SJSA1 (cell line): ENCODE results near the gene CHST12. TPM values are rescaled to one million over a fixed set of nuclear protein-coding genes. Genes with fewer than 3 reads are reported as not detected.
A peak's percentile ranks its signal among the peaks of the same experiment; 100 is the strongest.

Source experiments
- DNase-seq, 2 experiments: peaks; one replicate each; pipeline ENCODE4 v3.0.0-alpha.2; 2015 to 2020; ENCODE audit warnings: low spot score in 2 of 2, low read depth in 1 of 2
- H3K27ac ChIP-seq: fragments of 250-450 bp; sonication (Bioruptor Pico); 2 replicates; pipeline ENCODE4 v1.5.1; 2020; ENCODE audit warnings: mild to moderate bottlenecking, moderate library complexity
- H3K27me3 ChIP-seq: fragments of 250-450 bp; sonication (Bioruptor Pico); replicated peaks from 2 replicates; pipeline ENCODE4 v1.5.1; 2020; ENCODE audit warnings: mild to moderate bottlenecking, moderate library complexity
- H3K36me3 ChIP-seq: fragments of 250-450 bp; sonication (Bioruptor Pico); 2 replicates; pipeline ENCODE4 v1.5.1; 2020; ENCODE audit warnings: mild to moderate bottlenecking
- H3K4me1 ChIP-seq: fragments of 250-450 bp; sonication (Bioruptor Pico); replicated peaks from 2 replicates; pipeline ENCODE4 v1.6.1; 2021; ENCODE audit warnings: mild to moderate bottlenecking
- H3K4me3 ChIP-seq: fragments of 250-450 bp; sonication (Bioruptor Pico); 2 replicates; pipeline ENCODE4 v1.5.1; 2020; ENCODE audit warnings: mild to moderate bottlenecking
- H3K9me3 ChIP-seq: fragments of 250-450 bp; sonication (Bioruptor Pico); replicated peaks from 2 replicates; pipeline ENCODE4 v1.5.1; 2020; ENCODE audit warnings: mild to moderate bottlenecking
- total RNA-seq: library from RNA; depleted of rRNA; stranded (reverse); fragments of >200 nt; shearing (Covaris generic); gene quantifications from 2 replicates; pipeline ENCODE4 v1.2.3, GENCODE V29; 2014

CHST12 gene
- total RNA-seq, 1 experiment from 2014 or later: 10.7 TPM

GRCh38 chr7:2473496-2474180 lies 70.2 kb downstream of the CHST12 start:
- no peak overlapping the region for H3K27ac ChIP-seq
- peaks cover 3% of the 10 kb centered on the region; the same call in 1 of the 2 replicates for H3K9me3 ChIP-seq
- H3K4me1 ChIP-seq: peaks cover 8% of the 10 kb centered on the region
- no peaks in the 10 kb centered on the region for H3K27me3 ChIP-seq
- no peaks in the 10 kb centered on the region for H3K36me3 ChIP-seq
- no peak overlapping the region for H3K4me3 ChIP-seq
- no peak for DNase-seq

GRCh38 chr7:2474224-2474623 lies 70.8 kb downstream of the CHST12 start:
- Histone ChIP-seq H3K4me3 (no peak overlapping the region), H3K27me3 (no peaks in the 10 kb centered on the region), H3K36me3 (no peaks in the 10 kb centered on the region), H3K9me3 (peaks cover 3% of the 10 kb centered on the region; the same call in 1 of the 2 replicates), H3K4me1 (peaks cover 8% of the 10 kb centered on the region), H3K27ac (no peak overlapping the region)
- no peak for DNase-seq

- Histone ChIP-seq H3K9me3 (peaks cover 3% of the 10 kb centered on the region; the same call in 1 of the 2 replicates), H3K4me1 (peaks cover 8% of the 10 kb centered on the region), H3K27ac (no peak overlapping the region), H3K27me3 (no peaks in the 10 kb centered on the region; the same call in 1 of the 2 replicates), H3K36me3 (no peaks in the 10 kb centered on the region), H3K4me3 (no peak overlapping the region)
- no peak for DNase-seq
Measured at GRCh38 chr7:2474813-2475677, 71.6 kb downstream of the CHST12 start.

- H3K27ac ChIP-seq: no peak overlapping the region
- H3K4me1 ChIP-seq: peaks cover 8% of the 10 kb centered on the region
- no peak for DNase-seq
- H3K36me3 ChIP-seq: no peaks in the 10 kb centered on the region
- no peaks in the 10 kb centered on the region; the same call in 1 of the 2 replicates for H3K27me3 ChIP-seq
- H3K4me3 ChIP-seq: no peak overlapping the region
- H3K9me3 ChIP-seq: peaks cover 3% of the 10 kb centered on the region; the same call in 1 of the 2 replicates
Measured at GRCh38 chr7:2475678-2476015, 72.2 kb downstream of the CHST12 start.

- H3K27ac ChIP-seq: no peak within 1 kb of the TSS
- no peaks in the 10 kb centered on the region for H3K36me3 ChIP-seq
- peaks cover 8% of the 10 kb centered on the region for H3K4me1 ChIP-seq
- no peak within 1 kb of the TSS for H3K4me3 ChIP-seq
- peaks cover 2% of the 10 kb centered on the region; the same call in 1 of the 2 replicates for H3K27me3 ChIP-seq
- H3K9me3 ChIP-seq: peaks cover 3% of the 10 kb centered on the region; the same call in 1 of the 2 replicates
- DNase-seq: no peak
Measured at GRCh38 chr7:2476298-2476697, 72.9 kb downstream of the CHST12 start, which contains the start of gene GRIFIN. Gene GRIFIN, minus strand, starts transcription at chr7:2476398. Its CDS starts 15 bp downstream, at chr7:2476383.

- peaks cover 2% of the 10 kb centered on the region; the same call in 1 of the 2 replicates for H3K27me3 ChIP-seq
- H3K9me3 ChIP-seq: peaks cover 3% of the 10 kb centered on the region; the same call in 1 of the 2 replicates
- peaks cover 8% of the 10 kb centered on the region for H3K4me1 ChIP-seq
Measured at GRCh38 chr7:2476776-2477446, 73.5 kb downstream of the CHST12 start.

GRCh38 chr7:2477447-2478398 lies 74.3 kb downstream of the CHST12 start:
- H3K9me3 ChIP-seq: peaks cover 3% of the 10 kb centered on the region; the same call in 1 of the 2 replicates
- H3K4me3 ChIP-seq: no peak overlapping the region
- peaks cover 2% of the 10 kb centered on the region; the same call in 1 of the 2 replicates for H3K27me3 ChIP-seq
- DNase-seq: peak; percentile 55 to 65
- H3K4me1 ChIP-seq: peaks cover 8% of the 10 kb centered on the region
- H3K27ac ChIP-seq: no peak overlapping the region
- no peaks in the 10 kb centered on the region for H3K36me3 ChIP-seq

More at GRCh38 chr7:2476776-2477446, 73.5 kb downstream of the CHST12 start:
- H3K4me3 ChIP-seq: no peak overlapping the region
- no peak overlapping the region for H3K27ac ChIP-seq
- DNase-seq: no peak
- H3K36me3 ChIP-seq: no peaks in the 10 kb centered on the region

GRCh38 chr7:2478399-2478785 lies 75.0 kb downstream of the CHST12 start:
- peaks cover 2% of the 10 kb centered on the region; the same call in 1 of the 2 replicates for H3K27me3 ChIP-seq
- no peaks in the 10 kb centered on the region for H3K36me3 ChIP-seq
- H3K9me3 ChIP-seq: peaks cover 3% of the 10 kb centered on the region; the same call in 1 of the 2 replicates
- H3K4me1 ChIP-seq: peaks cover 8% of the 10 kb centered on the region
- no peak overlapping the region for H3K4me3 ChIP-seq
- H3K27ac ChIP-seq: no peak overlapping the region
- DNase-seq: no peak

GRCh38 chr7:2478800-2479199 lies 75.4 kb downstream of the CHST12 start:
- no peak for DNase-seq
- no peak overlapping the region for H3K4me3 ChIP-seq
- H3K27me3 ChIP-seq: peaks cover 2% of the 10 kb centered on the region; the same call in 1 of the 2 replicates
- H3K9me3 ChIP-seq: peaks cover 3% of the 10 kb centered on the region; the same call in 1 of the 2 replicates
- peaks cover 8% of the 10 kb centered on the region for H3K4me1 ChIP-seq
- no peaks in the 10 kb centered on the region for H3K36me3 ChIP-seq
- H3K27ac ChIP-seq: no peak overlapping the region

- Histone ChIP-seq H3K27ac (no peak overlapping the region), H3K4me1 (peaks cover 8% of the 10 kb centered on the region), H3K9me3 (peaks cover 3% of the 10 kb centered on the region; the same call in 1 of the 2 replicates), H3K4me3 (no peak overlapping the region), H3K27me3 (peaks cover 2% of the 10 kb centered on the region; the same call in 1 of the 2 replicates), H3K36me3 (no peaks in the 10 kb centered on the region)
- DNase-seq: no peak
Measured at GRCh38 chr7:2479276-2480069, 76.1 kb downstream of the CHST12 start.

GRCh38 chr7:2480070-2480408 lies 76.6 kb downstream of the CHST12 start:
- Histone ChIP-seq H3K4me3 (no peak overlapping the region), H3K36me3 (no peaks in the 10 kb centered on the region), H3K27me3 (peaks cover 2% of the 10 kb centered on the region; the same call in 1 of the 2 replicates), H3K4me1 (peaks cover 8% of the 10 kb centered on the region), H3K9me3 (peaks cover 3% of the 10 kb centered on the region; the same call in 1 of the 2 replicates), H3K27ac (no peak overlapping the region)
- DNase-seq: no peak

GRCh38 chr7:2481195-2481594 lies 77.8 kb downstream of the CHST12 start:
- H3K4me3 ChIP-seq: no peak overlapping the region
- no peak overlapping the region for H3K27ac ChIP-seq
- peaks cover 3% of the 10 kb centered on the region; the same call in 1 of the 2 replicates for H3K9me3 ChIP-seq
- peaks cover 8% of the 10 kb centered on the region for H3K4me1 ChIP-seq
- H3K27me3 ChIP-seq: peaks cover 2% of the 10 kb centered on the region; the same call in 1 of the 2 replicates
- no peak for DNase-seq
- H3K36me3 ChIP-seq: no peaks in the 10 kb centered on the region
